K562 treated with DMSO at 1 percent for 12 hours (cell line): ENCODE results near the gene TMEM41B. TPM values are rescaled to one million over a fixed set of nuclear protein-coding genes. Genes with fewer than 3 reads are reported as not detected.

Source experiments
- total RNA-seq: library from RNA; unstranded; fragments of 300-600 nt; gene quantifications from 2 replicates; pipeline ENCODE4 v1.2.3, GENCODE V29; 2022; ENCODE audit not compliant: insufficient read depth

Gene TMEM41B
- 12.0 and 32.4 TPM in 2 replicates for total RNA-seq

GRCh38 chr11:9314291-9315077 lies at the start of gene TMEM41B:
Gene TMEM41B (minus strand): TSS chr11:9314593. CDS start chr11:9314441, 152 bp downstream.

GRCh38 chr11:9265211-9266131 lies 48.9 kb downstream of the TMEM41B start, which contains the start of gene DENND5A:
Gene DENND5A (minus strand): TSS chr11:9265350. CDS start chr11:9265069, 281 bp downstream.

Other genes with a start within 250 kb of the TMEM41B start
- 0.36 and 2.5 TPM in 2 replicates for gene SCUBE2, start 223.0 kb downstream of the TMEM41B start, total RNA-seq
- 25.5 and 59.2 TPM in 2 replicates for gene DENND5A, start 49.2 kb downstream of the TMEM41B start, total RNA-seq
- gene IPO7, start 70.1 kb upstream of the TMEM41B start, total RNA-seq, result 20.8 and 88.5 TPM in 2 replicates
- gene ZNF143, start 146.4 kb upstream of the TMEM41B start, total RNA-seq, result 11.3 and 13.8 TPM in 2 replicates